ENCODE results near the gene S1PR1.
A peak's percentile ranks its signal among the peaks of the same experiment; 100 is the strongest.

The S1PR1 gene

DNA sequence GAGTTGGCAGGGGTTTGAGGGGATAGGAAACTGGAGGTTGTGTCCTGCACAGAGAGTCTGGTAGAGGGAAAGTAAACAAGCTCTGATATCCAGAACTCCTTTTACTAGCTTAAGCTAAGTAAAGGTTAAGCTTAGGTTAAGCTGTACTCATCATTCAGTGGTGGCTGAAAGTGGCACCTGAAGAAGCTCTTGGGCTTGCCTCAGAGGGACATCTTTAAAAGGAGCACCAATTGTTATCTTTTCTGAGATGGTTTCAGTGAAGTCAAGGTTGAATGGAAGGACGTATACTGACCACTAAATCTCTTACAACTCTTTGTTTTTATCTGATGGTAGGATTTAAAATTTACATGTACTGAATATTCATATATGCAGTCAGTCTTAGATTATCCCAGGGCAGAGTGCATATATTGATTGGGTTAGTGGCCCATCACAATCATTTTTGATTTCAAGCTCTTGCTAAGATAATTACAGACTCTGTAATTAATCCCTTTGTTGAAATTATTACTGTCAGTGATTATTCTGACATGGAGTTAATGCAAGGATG is 43.3 kb downstream of the S1PR1 start:
- no peak for DNase-seq (ENCODE audit: low spot score)

DNA sequence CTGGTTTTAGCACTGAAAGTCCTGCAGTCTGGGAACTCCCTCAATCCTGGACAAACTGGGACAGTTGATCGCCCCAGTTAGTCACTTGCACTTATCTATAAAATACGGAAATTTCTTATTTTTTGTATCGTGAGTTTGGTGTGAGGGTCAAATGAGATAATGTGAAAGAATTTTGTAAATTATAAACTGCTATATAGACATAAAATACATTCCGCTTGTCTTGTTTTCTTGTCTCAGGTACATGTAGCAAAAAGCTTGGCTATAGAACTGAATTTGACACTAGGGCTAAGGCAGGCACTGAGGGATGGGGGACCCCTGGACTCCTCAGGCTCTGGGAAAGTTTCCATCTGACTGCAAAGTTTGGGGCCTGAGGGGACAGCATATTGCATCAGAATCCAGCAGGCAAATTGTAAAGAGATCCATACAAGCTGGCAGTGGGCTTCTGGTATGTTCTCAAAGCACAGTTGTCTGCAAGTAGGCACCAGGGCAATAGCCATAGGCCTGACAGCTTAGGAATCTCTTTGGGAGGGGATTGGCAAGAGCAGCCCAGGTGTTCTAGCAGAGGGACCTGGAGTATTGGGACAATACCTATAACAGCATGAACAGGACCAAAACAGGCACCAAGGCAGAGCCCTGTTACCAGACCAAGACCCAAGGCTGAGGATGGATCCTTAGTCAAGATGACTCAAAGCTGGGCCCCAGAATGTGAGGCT is 44.3 kb downstream of the S1PR1 start:
- no peak for DNase-seq (ENCODE audit: low spot score)

DNA sequence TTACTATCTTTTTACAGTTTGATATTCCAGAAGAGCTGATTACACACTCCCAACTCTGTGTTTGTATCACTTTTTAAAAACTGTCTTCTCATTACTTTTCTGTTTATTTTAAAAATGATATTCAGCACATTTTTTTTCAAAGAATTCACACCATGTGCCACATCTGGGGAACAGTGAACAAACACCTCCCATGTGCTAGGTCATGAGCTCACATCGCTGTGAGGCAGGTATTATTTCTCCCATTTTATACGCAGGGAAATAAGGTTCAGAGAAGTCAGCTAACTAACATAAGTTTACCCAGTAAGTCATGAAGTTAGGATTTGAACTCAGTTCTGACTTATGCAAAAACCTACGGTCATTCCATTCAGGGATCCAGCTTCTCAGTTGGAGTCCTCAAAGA is 44.9 kb downstream of the S1PR1 start:
- no peak for DNase-seq (ENCODE audit: low spot score)

DNA sequence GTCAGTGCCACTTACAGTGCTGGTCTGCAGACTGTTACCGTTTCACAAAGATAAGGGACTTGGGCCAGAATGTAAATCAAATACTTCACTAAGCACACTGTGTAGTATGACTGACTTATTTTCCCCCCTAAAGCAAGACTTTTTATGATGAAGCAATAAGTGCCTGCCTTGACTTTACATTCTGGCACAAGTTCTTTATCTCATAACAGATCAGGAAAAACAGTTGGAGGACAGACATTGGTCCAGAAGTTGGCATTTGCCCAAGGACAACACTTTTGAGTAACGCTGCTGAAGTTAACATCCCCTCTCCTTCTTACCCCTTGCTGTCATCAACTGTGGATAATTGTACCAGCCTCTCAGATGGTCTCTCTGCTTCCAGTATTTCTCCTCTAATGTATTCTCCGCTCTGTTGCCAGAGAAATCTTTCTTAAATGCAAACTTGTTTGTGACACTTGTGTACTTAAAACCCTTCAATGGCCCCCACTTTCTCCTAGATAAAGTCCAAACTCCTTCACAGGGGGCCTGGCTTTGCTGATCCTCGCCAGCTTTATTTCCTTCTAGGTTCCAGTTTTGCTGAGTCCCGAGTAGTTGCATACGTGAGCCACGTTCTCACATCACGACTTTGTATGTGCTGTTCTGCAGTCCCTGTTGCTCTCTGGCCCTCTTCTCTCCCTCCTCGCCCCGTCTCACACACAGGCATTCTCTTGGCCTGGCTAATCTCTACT is 45.7 kb downstream of the S1PR1 start:
- no peak for DNase-seq (ENCODE audit: low spot score)

DNA sequence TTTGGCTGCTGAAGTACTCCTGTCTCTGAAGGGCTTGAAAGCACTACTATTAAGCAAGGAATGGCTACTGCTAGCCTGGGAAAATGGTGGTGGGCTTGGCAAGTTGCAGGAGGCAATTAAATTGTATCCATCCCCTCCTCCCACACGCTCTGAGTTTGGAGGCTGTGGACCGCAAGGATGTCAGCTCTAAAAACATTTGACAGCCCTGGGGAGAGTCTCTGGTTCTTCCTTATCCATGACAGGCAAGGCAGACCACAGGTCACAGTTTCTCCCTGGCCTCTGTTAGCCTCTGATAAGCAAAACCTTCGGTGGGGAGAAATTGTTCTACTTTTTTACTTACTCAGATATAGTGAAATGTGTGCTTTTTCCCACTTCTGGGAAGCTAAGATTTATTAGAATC is 46.6 kb downstream of the S1PR1 start:
- no peak for DNase-seq (ENCODE audit: low spot score)

DNA sequence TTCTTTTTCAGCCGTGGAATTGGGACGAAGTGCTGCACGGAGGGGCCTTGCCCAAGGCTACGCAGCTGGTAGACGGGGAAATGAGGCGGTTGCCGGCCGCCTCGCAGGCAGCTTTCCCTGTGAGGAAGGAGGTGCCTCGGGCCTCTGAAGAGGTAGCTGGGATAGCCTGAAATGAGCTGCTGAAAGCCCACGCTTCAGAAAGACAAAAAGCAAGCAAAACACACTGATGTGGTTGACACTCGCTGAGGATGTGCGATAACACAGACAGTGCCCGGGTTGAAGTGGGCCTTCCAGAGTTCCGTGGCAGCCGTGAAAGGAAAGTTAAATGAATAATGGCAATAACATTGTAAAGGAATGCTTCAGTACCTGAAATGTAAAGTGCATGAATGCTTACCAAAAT is 47.2 kb downstream of the S1PR1 start:
- no peak for DNase-seq (ENCODE audit: low spot score)

DNA sequence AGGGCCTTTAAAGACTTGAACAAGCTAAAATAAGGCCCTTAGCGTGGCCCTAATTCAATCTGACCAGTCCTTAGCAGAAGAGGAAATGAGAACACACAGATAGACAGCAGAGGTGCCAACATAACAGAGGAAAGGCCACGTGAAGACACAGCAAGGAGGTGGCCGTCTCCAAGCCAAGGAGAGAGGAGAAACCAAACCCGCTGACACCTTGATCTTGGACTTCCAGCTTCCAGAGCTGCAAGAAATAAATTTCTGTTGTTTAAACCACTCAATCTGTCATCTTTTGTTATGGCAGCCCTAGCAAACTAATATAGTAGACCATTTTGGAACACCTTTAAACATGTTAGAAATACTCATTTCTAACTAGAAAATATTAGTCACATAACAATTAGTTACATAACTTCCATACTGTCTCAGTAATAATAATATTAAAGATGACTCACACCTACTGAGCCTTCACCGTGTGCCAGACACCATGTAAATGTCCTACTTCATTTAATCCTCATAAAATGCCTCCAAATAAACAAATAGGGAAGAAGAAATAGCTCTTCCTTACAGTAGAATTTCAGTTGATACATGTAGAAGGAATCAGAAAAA is 47.9 kb downstream of the S1PR1 start:
- DNase-seq (ENCODE audit: low spot score): no peak

DNA sequence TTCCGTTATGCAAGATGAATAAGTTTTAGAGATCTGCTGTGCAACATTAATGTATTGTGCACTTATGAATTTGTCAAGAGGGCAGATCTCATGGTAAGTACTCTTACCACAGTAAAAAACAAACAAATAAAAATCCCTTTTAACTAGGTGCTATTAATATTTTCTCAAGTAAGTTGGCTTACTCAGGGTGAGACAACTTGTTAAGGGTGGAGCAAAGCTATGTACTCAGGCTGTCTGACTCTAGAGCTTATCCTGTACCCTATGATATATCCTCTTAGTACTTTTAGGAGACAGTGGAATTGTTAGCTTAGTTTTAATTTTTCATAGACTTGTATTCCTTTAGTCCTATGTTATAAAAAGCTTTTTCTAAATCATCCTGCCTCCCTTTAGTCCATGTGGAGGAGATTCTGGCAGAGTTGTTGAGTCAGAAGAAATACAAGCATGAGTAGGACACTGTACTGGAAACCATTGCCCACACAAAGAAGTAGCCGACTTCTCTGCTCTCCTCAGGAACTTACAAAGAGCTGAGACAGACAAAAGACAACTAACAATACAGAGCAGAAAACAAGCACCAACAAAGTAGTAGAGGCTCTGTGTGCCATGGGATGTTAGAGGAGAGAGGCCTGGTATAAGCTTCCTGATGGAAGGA is 49.2 kb downstream of the S1PR1 start:
- DNase-seq (ENCODE audit: low spot score): no peak

DNA sequence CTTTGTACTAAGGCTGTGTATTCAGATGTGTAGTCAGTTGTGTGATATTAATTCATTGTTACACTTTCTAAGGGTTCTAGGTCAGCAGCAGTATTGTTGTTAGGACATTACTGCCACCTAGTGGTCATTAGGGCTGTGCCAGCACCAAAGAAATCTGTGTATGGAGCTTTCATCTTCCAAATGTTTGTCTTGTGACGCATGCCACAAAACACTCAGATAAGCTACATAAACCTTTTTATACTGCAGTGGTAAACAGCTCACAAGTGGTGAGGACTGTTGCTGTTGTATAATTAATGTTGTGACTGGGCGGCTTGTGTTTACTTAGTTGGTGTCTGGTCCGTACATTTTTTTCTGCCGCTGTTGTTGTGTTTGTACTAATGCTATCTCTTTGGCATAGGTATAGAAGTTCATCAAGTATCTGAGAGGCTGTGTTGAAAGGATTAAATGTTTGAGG is 51.7 kb downstream of the S1PR1 start:
- peak; percentile 88 for DNase-seq (ENCODE audit: low spot score)

DNA sequence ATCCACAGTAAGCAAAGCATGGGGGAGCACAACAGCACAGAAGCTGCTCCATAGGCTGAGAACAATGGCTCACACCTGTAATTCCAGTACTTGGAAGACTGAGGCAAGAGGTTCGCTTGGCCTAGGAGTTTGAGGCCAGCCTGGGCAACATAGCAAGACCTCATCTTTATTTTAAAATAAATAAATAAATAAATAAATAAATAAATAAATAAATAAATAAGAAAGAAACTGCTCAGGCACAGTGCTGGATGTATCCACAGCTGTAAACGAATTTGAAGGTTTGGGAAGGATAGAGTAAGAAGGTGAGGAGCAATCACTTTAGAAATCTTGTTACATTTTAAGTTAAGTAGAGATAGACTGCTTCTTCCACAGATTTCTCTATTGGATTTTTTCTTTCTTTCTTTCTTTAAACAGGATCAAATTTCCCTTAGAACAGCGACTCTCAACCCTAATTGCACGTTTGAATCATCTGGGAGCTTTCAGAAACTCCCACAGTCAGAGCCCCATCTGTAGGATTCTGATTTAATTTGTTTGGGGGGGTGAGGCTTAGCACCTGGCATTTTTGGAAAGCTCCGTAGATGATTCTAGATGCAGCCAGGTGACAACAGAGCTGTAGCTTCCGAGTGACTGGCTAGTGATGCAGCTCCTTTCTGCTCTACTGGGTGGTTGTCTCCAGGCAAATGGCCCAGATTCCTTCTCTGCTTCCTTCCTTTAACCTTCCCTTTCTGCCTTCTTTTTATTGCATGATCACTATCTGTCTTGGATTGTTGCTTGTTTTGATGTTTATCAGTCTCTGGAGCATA is 53.5 kb downstream of the S1PR1 start:
- no peak for DNase-seq (ENCODE audit: low spot score)
